HL-60/S4 treated with retinoic acid at 250 ng/mL for 4 days and 3 days (cell line): ENCODE results near the gene SLCO2A1.

Source experiments
- in situ Hi-C: fragments of 300-500 bp; cut with MboI; formaldehyde crosslinking; loops from 2 replicates; pipeline ENCODE4 v1.7.0; 2022; ENCODE audit warnings: low sequenced_read_pairs

SLCO2A1 gene

GRCh38 chr3:134002306-134002705, 27.4 kb downstream of the SLCO2A1 start:
- in situ Hi-C loops: no loop called here

DNA sequence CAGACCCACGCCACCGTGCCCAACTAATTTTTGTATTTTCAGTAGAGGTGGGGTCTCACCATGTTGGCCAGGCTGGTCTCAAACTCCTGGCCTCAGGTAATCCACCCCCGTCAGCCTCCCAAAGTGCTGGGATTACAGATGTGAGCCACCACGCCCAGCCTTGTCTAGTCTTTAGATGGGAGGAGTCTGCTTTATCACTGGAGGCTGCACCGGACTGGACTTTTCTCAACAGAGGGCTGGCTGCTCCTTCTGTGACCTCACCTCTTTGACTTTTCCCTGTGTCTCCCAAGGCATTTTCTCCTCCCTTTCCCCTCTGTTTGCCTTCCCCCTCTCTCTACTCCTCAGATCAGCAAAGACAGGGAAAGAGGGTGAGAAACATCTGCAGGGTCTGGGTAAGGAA, 28.5 kb downstream of the SLCO2A1 start:
- in situ Hi-C loops: no loop called here

DNA sequence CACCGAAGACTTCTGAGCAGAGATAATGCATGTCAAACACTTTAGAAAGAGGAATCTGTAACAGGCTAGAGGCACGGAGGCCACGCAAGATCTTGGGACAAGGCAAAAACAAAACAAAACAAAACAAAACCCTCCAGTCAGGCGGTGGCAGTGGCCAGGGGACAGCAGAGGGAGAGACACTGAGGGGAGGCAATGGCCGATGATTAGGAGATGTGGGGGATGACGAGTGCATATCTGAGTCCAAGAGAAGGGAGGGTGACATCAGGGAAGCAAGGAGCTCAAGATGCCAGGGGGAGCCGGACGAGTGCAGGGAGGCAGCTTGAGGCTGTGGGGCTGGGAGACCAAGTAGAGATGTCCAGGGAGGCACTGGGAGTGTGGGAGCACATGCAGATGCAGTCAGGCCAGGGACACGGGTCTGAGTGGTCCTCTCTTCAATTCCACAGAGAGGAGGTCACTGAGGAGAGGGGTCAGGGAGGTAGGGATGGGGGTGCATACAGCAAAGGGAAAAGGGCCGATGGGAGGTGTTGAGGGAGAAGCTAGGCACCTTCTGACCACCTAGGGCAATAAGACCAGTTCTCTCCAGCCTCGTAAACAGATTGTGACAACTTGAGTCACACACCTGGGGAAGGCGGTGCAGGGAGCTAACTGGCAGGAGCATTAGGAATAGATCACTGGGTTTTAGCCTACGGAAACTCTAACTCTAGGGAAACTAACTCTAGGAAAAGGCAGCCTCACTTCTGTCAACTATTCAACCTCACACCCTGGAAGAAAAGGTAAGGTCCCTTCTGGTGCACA, 29.6 kb downstream of the SLCO2A1 start:
- in situ Hi-C loops: no loop called here

DNA sequence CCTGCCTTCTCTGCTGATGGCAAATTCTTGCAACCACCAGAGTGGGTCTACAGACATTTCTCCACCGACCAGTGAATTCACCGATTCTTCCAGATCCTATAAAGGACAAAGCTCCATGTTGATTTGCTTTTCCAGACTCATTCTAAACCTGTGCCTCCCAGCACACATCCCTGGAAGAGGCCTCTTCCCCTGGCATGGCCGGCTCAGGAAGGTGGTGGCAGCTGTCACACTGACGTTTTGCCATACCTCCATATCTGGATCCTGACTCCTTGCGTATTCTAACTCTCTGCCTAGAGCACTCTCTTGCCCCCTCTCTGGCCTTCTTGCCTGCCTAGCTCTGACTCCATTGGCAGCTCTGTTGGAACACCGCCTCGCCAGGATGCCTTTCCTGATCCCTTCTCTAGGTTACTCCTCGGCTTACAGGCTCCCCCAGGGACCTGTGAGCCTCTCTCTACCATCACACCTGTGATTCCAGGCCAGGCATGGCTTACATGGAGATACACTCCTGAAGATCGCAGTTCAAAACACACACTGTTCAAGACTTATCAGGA, 31.0 kb downstream of the SLCO2A1 start:
- in situ Hi-C loops: no loop called here

DNA sequence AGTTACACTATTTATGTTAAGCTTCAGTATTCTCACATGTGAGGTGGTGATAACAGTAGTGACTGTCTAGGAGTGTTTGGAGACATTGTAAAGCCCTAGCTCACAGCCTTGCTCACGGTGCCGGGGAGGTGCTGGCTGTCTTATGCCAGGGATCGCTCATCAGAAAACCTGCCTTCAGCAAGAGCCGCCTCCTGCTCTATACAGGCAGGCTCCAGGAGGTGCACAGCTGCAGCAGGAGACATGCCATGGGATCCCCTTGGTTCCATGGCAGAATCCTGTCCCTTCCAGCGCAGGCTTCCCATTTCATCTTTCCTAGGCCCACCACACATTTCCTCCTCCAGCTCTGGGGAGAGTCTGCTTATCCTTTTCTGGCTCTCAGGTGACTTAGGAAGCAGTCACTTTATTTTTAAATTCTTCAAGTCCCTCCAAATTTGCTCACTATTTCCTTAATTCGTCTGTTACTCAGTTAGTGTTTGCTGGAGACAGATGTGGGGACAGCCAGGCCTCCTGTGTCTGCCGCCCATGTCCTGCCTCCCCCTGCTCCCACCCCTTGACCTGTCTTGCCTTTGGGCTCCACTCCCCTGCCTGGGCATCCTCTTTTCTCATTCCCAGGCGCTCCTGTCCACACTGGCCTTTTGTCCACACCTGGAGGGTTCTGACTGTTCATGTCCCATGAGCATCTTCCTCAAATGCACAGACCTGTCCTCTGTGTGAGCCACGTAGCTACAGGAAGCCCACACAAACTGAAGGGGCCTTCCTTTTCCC, 31.7 kb downstream of the SLCO2A1 start:
- in situ Hi-C loops: no loop called here

GRCh38 chr3:133996996-133997395, 32.7 kb downstream of the SLCO2A1 start:
- in situ Hi-C loops: no loop called here

DNA sequence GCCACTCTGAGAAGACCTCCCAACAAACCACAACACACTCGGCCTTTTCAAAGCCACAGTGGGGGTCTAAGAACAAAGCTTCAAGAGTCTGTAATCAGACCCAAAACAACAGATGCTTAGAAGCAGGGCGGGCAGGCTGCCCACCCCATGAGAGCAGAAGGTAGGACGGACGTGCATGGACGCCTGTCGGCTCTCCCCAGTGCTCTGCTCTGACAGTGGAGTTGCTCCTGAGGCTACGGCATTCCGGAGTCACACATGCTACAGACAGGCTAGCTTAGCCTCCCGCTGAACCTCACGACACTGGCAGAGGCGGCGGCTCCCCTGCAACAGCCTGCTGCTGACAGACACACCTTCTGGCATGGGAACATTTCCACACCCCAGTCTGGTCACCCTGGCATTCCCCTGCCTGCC, 33.5 kb downstream of the SLCO2A1 start:
- in situ Hi-C loops: no loop called here

- in situ Hi-C loops: no loop called here
Measured at GRCh38 chr3:133995264-133995663, 34.5 kb downstream of the SLCO2A1 start.

DNA sequence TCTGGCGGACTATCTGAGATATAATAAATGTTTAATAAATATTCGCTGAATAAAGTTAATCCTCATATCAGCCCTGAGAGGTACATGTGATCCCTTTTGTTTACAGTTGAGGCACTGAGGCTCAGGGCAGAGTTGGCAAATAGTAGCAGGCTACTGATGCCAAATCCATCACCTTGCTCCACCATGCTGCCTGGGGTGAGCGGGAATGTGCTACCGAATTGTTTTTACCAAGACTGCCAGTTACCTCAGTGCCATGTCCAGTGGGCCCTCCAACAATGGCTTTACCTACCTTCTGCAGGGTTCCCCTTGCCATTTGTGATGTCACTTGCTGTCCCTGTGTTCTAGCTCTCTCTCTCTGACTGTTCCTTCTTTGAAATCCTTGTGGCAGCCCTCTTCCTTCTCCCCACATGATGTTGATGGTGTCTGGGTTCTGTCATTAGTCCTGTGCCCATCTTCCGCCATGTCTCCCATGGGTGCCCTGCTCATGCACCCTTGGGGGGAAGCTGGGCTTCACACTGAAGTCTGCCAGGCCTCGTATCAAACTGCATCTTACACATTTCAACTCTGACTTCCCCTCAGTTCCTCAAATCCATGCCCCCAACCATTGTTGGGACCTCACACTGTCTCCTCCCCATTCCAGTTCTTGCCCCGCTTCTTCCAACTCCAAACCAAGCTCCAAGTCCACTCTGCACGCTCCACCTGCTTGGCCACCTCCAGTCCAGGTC, 35.4 kb downstream of the SLCO2A1 start:
- in situ Hi-C loops: no loop called here

GRCh38 chr3:133992951-133993620, 36.6 kb downstream of the SLCO2A1 start:
- in situ Hi-C loops: no loop called here

- in situ Hi-C loops: no loop called here
Measured at GRCh38 chr3:133992381-133992780, 37.3 kb downstream of the SLCO2A1 start.

- in situ Hi-C loops: no loop called here
Measured at GRCh38 chr3:133991637-133992036, 38.1 kb downstream of the SLCO2A1 start.

DNA sequence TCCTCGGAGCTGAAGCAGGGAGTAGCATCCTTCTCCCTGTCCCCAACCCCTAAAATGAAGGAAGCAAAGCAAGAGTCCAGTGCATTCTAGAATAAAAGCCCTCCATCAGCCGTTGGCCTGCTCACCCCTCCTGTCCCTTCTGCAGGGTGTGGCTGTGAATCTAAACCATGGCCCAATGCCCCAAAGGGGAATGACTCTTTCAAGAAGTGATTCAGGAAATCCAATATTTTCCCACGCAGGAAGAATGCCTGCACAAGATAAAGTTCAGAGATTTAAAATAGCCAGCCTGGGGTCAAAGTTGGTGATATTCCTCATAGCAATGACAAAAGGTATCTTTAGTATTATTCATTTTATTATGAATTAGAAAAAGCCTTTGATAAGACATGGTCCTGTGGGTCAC, 38.5 kb downstream of the SLCO2A1 start:
- in situ Hi-C loops: no loop called here

DNA sequence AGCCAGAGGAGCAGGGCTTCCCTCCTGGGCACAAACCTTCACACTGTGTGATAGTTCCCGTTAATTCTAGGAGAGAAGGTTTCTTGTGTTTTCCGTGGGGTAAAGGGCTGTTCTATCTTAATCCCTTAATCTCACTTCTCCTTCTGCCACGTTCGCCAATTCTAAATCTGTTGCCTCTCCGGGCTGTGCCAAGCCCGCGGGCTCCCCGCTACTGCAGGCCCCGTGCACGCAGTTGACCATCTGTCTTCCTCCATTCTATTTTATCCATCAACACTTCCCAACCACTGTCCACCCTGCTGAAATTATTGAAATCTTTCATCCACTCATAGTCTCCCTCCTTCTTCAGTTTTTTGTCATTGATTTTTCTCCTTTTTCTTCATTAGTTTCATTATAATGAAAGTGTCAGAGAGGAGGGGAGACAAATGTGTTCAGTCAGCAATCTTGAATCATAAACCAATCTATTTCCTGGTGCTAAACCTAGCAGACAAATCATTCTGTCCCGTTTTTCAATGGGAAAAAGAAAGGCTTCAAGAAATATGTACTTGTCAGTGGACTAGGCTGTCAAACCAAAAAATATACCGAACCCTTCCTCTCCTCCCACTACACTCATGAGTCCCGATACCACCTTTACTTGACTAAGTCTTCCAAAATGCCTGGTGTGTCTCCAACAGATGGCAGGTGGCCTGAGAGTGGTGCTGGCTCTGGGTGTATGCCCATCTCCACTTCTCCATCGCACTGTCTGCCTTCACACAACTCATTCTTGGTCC, 39.6 kb downstream of the SLCO2A1 start:
- in situ Hi-C loops: no loop called here

DNA sequence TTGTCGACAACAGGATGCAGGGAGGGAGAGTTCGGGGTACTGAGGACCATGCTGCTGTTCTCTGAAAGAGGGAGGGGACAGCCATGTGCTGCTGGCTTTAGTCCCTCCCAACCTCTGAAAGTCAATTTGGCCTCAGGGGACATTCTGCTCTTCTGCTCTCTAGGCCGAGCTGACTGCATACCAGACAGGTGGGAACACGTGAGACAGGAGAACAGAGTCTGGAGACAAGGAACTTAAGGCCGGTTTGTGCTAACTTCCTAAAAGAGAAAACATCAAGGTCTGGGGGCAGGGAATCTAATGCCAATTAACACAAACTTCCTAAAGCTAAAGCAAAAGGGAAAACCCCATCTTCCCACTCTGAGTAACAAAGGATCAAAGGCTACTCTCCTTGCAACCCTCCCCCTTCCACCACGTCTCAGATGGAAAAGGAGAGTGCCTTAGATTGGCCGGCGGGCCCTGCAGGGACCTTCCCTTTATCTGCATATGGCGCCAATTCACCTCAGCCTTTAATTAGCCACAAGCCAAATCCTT, 41.0 kb downstream of the SLCO2A1 start:
- in situ Hi-C loops: no loop called here

DNA sequence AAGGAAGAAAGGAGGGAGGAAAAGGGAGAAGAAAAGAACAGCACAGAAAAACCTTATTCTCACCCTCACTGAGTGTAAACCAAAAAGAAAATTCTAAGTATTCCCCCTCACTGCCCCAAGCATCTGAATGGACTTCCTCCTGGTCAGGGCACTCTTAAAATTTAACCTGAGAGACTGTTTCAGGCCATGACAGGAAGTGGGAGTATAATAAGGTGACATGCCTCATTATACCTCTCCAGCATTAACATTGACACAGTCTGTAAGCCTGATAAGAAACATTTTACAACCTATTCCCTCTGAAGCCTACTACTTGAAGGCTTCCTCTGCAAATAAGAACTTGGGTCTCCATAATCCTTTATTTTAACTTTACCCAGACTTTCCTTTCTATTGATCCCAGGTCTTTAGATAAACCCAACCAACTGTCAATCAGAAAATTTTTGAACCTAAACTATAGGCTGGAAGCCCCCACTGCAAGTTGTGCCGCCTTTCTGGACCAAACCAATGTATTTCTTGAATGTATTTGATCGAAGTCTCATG, 41.7 kb downstream of the SLCO2A1 start:
- in situ Hi-C loops: no loop called here

- in situ Hi-C loops: no loop called here
Measured at GRCh38 chr3:133987136-133987535, 42.6 kb downstream of the SLCO2A1 start.

GRCh38 chr3:133986311-133986710, 43.4 kb downstream of the SLCO2A1 start:
- in situ Hi-C loops: no loop called here

DNA sequence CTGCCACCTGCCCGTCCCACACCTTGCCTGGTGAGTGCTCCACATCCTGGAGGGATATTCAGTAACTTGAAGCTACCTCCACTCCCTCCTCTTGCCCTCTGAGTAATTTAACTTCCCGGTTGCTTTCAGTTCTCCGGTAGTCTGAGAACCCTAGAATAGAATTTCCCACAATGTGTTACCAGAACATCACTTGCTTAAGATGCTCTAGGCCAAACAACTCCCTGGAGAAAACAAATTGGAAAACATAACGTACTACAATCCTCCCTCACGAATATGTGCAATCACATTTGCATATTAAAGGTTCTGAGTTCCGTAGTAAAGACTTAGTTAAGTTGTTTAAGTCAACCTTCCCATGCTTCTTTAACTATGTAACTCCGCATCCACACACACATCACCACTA, 44.8 kb downstream of the SLCO2A1 start:
- in situ Hi-C loops: no loop called here
